HUES64 (cell line): Measurements from ENCODE around the gene INO80.

Experiments used
- H3K27ac ChIP-seq: 2 replicates; pipeline ENCODE4 v1.7.0; 2013; ENCODE audit warnings: low read depth, low read length, inconsistent platforms
- H3K27me3 ChIP-seq: 2 replicates; pipeline ENCODE4 v1.6.1; 2013; ENCODE audit warnings: mild to moderate bottlenecking, low read length; ENCODE audit not compliant: insufficient read depth
- H3K36me3 ChIP-seq: 2 replicates; pipeline ENCODE4 v1.6.1; 2013; ENCODE audit warnings: mild to moderate bottlenecking, low read length; ENCODE audit not compliant: insufficient read depth
- H3K4me1 ChIP-seq: 2 replicates; pipeline ENCODE4 v1.6.1; 2013; ENCODE audit warnings: mild to moderate bottlenecking, low read length, moderate library complexity; ENCODE audit not compliant: insufficient read depth
- H3K4me3 ChIP-seq: 2 replicates; pipeline ENCODE4 v1.5.1; 2013; ENCODE audit warnings: mild to moderate bottlenecking, low read length, moderate library complexity
- H3K9ac ChIP-seq: 2 replicates; pipeline ENCODE4 v1.6.1; 2013; ENCODE audit warnings: mild to moderate bottlenecking, low read depth, low read length
- H3K9me3 ChIP-seq: 2 replicates; pipeline ENCODE4 v1.6.1; 2013; ENCODE audit warnings: low read depth, low read length; ENCODE audit not compliant: insufficient read depth
- WGBS: fragments of 150-250, 120-280 bp; methylation state at CpG from one replicate; pipeline ENCODE4 v1.1.7; 2013; ENCODE audit warnings: missing lambda C conversion rate; 5-methylcytosine and 5-hydroxymethylcytosine counted together

INO80 gene

DNA sequence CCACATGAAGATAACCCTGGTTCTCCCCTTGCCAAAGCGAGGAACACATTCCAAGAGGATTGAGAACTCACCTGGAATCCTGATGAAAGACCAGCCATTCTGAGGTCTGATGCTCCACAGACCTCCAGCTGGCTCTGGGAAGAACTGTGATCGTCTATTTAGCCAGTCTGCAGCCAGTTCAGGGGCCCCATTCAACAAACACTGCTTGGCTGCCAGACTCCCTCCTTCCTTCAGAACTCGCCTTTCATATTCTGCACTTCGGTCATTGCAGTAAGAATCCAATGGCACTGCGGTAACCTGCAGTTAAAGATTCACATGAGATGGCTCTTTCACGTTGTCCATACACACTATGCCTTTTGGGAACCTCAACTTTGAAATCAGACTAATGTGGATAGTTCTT lies 95.3 kb downstream of the INO80 start:
- H3K4me1 ChIP-seq: no peaks in the 10 kb centered on the region
- no peaks in the 10 kb centered on the region for H3K9me3 ChIP-seq
- H3K36me3 ChIP-seq: peaks cover 75% of the 10 kb centered on the region
- no peak overlapping the region for H3K4me3 ChIP-seq
- WGBS: 94% methylated on average over 6 of the region's 6 CpGs
- no peaks in the 10 kb centered on the region for H3K27me3 ChIP-seq
- no peak overlapping the region for H3K27ac ChIP-seq
- no peak overlapping the region for H3K9ac ChIP-seq

DNA sequence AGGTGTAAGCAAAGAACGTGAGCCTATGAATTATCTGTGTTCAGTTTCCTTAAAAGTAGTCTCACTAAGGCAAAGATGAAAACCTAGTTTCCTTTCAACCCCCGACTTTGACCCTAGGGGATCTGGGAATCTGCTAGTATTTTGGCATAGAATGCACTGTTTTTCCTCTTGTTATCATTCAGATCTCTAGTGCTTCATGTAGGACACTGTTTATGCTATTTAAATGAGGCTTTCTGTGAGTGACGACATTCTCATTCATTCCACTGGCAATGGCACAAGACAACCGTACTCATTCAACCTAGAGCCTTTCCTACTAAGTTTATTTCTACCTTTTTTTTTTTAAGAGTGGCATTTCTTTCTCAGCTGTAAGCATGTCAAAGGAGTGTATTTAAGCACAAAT lies 95.8 kb downstream of the INO80 start:
- H3K27me3 ChIP-seq: no peaks in the 10 kb centered on the region
- 100% methylated on average over 3 of the region's 4 CpGs for WGBS

DNA sequence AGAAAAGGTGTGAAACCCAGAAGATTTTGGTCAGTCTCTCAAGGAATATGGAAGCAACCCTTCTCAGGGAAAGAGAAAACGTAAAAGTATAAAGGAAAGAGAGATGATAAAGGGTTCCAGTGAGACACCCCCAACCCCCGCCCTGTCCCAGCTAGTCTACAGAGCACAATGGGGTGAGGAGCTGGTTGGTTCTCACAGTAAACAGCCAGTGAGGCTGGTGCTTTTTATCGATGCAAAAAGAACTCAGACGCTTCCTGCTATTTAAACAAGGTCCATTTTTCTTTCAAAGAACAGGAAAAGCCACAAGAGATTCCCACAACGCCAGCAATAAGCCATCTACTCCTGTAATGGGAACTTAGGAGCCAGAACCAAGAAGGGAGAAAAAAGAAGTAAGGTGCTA lies 96.9 kb downstream of the INO80 start:
- whole genome bisulfite sequencing: 76% methylated on average over 5 of the region's 5 CpGs
- H3K27me3 ChIP-seq: no peaks in the 10 kb centered on the region
- H3K4me3 ChIP-seq: no peak overlapping the region
- no peak overlapping the region for H3K9ac ChIP-seq
- peaks cover 76% of the 10 kb centered on the region for H3K36me3 ChIP-seq
- no peaks in the 10 kb centered on the region for H3K9me3 ChIP-seq
- H3K4me1 ChIP-seq: no peaks in the 10 kb centered on the region
- no peak overlapping the region for H3K27ac ChIP-seq

More for the DNA sequence above, 95.8 kb downstream of the INO80 start:
- no peak overlapping the region for H3K9ac ChIP-seq
- no peaks in the 10 kb centered on the region for H3K9me3 ChIP-seq
- no peaks in the 10 kb centered on the region for H3K4me1 ChIP-seq
- H3K4me3 ChIP-seq: no peak overlapping the region
- no peak overlapping the region for H3K27ac ChIP-seq
- H3K36me3 ChIP-seq: peaks cover 75% of the 10 kb centered on the region

DNA sequence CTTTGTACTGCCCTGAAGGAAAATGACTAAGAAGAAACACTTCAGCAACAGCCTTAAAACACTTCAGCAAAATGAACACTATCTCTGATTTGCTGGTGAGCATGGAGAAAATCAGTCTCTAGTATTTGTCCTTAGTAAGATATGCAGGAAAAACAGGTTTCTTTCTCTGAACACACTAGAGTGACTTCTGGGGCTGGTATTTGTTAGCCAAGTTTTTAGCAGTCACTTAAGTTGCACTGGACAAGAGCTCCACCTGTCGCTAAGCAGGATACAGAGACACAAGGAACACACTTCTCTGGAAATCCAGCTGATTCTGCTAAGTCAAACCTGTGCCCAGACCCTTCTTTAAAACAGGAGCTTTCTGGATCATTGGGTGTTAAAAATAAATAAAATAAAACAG lies 97.5 kb downstream of the INO80 start:
- peaks cover 79% of the 10 kb centered on the region for H3K36me3 ChIP-seq
- no peak overlapping the region for H3K27ac ChIP-seq
- H3K9me3 ChIP-seq: no peaks in the 10 kb centered on the region
- no peaks in the 10 kb centered on the region for H3K4me1 ChIP-seq
- no peak overlapping the region for H3K9ac ChIP-seq
- 86% methylated on average over 1 of the region's 1 CpG for whole genome bisulfite sequencing
- H3K4me3 ChIP-seq: no peak overlapping the region
- no peaks in the 10 kb centered on the region for H3K27me3 ChIP-seq

DNA sequence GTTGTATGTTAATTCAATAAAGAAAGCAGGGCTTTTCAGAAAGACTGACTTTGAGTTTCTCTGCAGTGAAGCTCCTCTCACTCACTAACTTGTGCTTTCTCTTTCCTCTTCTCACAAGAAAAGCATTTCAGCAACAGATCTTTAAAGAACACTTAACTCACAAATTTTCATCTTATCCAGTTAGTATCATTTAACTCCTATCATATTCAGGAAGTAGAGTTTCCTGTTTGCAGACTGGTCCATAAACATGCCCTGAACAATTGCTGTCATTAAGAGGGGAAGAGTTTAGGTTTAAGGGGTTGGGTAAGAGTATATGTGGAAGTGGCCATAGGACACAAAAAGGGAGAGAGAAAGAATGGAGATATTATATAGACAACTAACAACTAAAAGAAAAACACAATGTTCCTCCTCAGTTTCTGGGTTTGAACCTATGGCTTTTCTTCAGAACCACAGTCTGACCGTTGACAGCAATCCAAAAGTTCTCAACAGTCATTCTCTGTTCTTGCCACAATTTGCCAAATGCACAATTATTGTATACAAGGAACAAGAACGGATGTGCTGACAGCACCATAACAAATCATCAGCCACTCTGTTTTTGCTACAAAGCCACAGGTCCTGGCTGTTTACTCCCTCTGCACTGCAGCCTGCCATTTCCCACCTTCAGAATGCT lies 98.9 kb downstream of the INO80 start:
- Histone ChIP-seq H3K27ac (no peak overlapping the region), H3K9ac (no peak overlapping the region; the same call in 1 of the 2 replicates), H3K27me3 (no peaks in the 10 kb centered on the region), H3K9me3 (no peaks in the 10 kb centered on the region), H3K36me3 (peaks cover 91% of the 10 kb centered on the region), H3K4me1 (no peaks in the 10 kb centered on the region), H3K4me3 (no peak overlapping the region)
- 94% methylated on average over 2 of the region's 2 CpGs for WGBS

DNA sequence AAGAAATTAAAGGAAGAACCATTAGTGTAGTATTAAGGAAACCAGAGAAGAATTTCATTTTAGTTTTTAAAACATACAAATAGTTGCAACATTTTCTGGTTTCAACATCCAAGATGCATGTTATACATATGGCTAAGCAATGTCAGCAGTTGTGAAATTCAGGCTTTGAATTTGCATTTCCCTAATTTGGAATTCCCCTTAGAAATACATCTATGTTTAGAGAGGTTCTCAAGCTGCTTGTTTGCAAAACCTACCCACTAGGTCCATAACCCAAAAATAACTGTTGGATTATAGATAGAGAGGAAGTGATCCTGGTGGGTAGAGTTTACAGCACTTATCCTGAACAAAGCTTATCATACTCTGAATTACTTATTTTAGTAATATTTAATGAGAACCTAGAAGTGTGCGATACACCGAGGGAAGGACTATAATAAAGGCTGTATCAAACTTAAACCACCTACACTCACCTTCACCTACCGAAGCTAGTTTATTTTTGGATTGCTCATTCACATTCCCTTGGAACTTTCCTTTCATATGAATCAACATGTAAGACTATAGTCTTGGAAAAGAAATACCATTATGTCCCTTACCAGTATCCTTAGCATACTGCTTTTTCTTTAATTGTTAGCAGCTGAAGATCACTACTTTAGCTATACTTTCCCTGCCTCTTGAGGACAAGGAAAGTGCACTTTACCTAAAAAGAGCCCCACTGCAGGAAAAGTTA lies 102.2 kb downstream of the INO80 start:
- Histone ChIP-seq H3K27me3 (no peaks in the 10 kb centered on the region), H3K36me3 (peaks cover 71% of the 10 kb centered on the region), H3K9me3 (no peaks in the 10 kb centered on the region), H3K27ac (no peak overlapping the region), H3K4me1 (no peaks in the 10 kb centered on the region), H3K9ac (no peak overlapping the region), H3K4me3 (no peak overlapping the region)
- WGBS: 98% methylated on average over 3 of the region's 3 CpGs

DNA sequence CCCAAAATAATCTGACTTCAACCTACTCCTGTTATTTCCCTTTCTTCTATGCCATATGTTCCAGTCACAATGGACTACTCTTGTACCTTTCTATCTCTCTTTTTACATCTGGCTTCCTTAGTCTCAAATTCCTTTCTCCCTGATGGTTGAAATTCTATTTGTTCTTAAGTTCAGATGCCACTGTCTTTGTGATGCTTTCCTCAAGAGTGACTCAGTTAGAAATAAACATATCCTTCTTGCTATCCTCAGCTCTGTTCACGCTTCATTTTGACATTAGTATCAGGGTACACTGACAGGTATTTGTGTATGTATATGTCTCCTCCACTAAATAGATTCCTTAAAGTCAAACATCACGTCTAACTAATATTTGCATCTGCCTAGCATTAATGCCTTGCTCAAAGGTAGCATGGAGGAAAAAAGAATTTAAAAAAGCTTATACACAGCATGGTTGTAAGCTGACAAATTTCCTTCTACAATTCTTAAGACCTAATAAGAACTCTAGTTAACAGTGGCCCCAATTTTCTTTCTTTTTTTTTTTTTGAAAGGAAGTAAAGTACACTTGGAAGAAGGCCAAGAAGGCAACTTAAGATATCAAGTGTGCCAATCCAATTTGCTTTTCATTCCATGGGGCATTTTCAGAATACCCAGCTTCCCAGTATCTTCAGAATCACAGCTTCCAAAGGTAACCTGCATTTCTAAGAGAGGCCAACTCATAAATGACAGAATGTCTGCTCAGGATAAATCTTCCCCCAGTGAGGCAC lies 104.8 kb downstream of the INO80 start:
- Histone ChIP-seq H3K9ac (no peak overlapping the region), H3K9me3 (no peaks in the 10 kb centered on the region), H3K4me1 (no peaks in the 10 kb centered on the region), H3K4me3 (no peak overlapping the region), H3K36me3 (peaks cover 57% of the 10 kb centered on the region), H3K27ac (no peak overlapping the region), H3K27me3 (no peaks in the 10 kb centered on the region)
- no CpG with 5 or more reads among the region's 2 CpGs for WGBS

DNA sequence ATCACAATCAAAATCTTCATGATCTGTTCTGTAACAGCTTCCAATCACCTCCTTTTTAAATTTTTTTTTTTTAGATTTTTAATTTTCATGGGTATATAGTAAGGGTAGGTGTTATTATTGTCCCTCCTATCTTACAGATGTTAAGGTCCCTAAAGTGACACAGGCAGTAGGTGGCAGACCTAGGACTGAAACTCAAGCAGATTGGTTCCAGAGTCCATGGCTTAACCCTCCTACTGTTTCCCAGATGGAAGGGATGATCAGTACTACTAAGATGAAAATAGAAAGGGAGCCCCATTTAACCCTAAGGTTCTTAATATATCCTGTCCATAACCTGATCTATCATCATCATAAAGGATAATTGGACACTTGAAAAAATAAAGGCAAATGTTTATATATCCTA lies 105.7 kb downstream of the INO80 start:
- H3K36me3 ChIP-seq: peaks cover 56% of the 10 kb centered on the region
- H3K9me3 ChIP-seq: no peaks in the 10 kb centered on the region
- H3K27me3 ChIP-seq: no peaks in the 10 kb centered on the region
- H3K27ac ChIP-seq: no peak overlapping the region
- no peak overlapping the region for H3K9ac ChIP-seq
- H3K4me3 ChIP-seq: no peak overlapping the region
- H3K4me1 ChIP-seq: no peaks in the 10 kb centered on the region

DNA sequence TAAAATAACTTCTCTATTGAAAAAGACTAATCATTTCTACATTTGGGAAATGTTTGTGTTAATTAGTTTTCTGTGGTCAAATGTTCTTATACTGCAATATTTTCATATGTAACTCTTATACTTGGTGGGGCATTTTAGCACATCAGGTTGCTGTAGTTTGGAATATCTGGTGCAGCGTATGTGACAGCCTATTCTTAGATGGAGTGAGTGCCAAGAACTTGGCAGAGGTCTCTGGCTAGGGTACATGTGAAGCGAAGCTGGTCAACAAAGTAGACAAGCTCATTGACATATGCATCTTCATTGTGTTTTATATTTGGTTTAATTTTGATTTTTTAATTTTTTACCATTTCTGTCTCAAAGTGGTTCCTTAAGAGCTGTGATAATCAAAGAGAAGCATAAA lies 109.6 kb downstream of the INO80 start:
- Histone ChIP-seq H3K27ac (no peak overlapping the region), H3K9me3 (no peaks in the 10 kb centered on the region), H3K36me3 (peaks cover 51% of the 10 kb centered on the region), H3K4me1 (no peaks in the 10 kb centered on the region), H3K27me3 (no peaks in the 10 kb centered on the region), H3K9ac (no peak overlapping the region), H3K4me3 (no peak overlapping the region)
- 96% methylated on average over 2 of the region's 2 CpGs for WGBS

DNA sequence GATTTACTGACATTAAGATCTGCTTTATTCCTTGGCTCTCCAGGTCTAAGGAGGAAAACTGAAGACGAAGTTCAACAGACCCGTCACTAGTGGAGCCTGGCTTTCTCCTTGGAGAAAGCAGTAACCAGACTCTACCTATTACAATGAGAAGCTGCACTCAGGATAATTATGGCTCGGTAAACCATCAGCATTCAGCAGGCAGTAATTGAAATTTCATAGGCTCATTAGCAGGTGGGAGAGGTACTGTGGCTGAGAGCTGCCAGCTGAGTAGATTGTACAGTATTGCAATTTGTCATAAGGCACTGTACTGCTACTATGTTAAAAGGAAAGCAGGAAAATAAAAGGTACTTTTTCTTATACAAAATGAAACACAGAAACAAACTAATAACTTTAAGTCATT lies 111.6 kb downstream of the INO80 start:
- WGBS: 92% methylated on average over 3 of the region's 3 CpGs
- no peak overlapping the region for H3K9ac ChIP-seq
- no peaks in the 10 kb centered on the region for H3K9me3 ChIP-seq
- peaks cover 67% of the 10 kb centered on the region for H3K36me3 ChIP-seq
- H3K27ac ChIP-seq: no peak overlapping the region
- H3K4me1 ChIP-seq: no peaks in the 10 kb centered on the region
- H3K4me3 ChIP-seq: no peak overlapping the region
- no peaks in the 10 kb centered on the region for H3K27me3 ChIP-seq

DNA sequence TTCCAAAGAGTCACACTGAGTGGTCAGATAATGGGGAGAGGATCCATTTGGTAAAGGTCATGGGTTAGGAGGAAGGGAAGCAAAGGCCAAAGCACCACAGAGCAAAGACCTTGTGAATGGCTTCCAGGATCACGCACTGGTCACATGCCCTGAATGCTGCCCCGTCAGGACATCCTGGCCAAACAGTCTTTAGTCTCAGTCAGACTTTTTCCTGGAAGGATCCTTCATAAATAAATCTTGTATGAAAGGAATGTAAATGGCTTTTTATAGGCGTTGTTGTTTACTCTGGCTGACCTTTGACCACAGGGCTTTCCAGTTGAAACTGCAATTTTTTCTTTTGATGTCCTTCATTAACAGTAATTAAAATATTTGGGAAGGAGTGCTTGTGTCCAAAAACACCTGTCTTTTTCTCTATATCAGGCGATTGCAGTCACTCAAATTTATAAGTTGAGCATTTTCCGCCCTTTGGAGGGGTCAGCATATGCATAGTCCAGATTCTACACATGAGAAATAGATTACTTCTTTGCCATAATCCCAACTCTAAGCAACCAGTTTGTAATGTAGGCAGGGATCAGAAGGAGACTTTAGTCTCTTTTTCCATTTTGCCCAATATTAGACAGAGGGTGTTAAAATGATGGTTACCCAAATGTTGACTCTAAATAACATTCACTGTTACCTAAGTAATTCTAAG lies 114.4 kb downstream of the INO80 start:
- H3K36me3 ChIP-seq: peaks cover 85% of the 10 kb centered on the region
- H3K27ac ChIP-seq: no peak overlapping the region
- 97% methylated on average over 5 of the region's 5 CpGs for WGBS
- no peak overlapping the region for H3K4me3 ChIP-seq
- no peak overlapping the region for H3K9ac ChIP-seq
- H3K27me3 ChIP-seq: no peaks in the 10 kb centered on the region
- no peaks in the 10 kb centered on the region for H3K4me1 ChIP-seq
- no peaks in the 10 kb centered on the region for H3K9me3 ChIP-seq
